Progenitor cell of endocrine pancreas (in vitro differentiated cells): ENCODE data around the gene C10orf95. TPM values are rescaled to one million over a fixed set of nuclear protein-coding genes. Genes with fewer than 3 reads are reported as not detected.

ENCODE experiments used
- DNase-seq: peaks from one replicate; pipeline ENCODE4 v3.0.0; 2021; ENCODE audit warnings: low spot score; ENCODE audit not compliant: unreplicated experiment
- H3K27ac Mint-ChIP-seq: 2 replicates; pipeline ENCODE4 v1.8.0; 2021; ENCODE audit warnings: mild to moderate bottlenecking, moderate library complexity, mixed read lengths
- H3K27me3 Mint-ChIP-seq: 2 replicates; pipeline ENCODE4 v1.8.0; 2021; ENCODE audit warnings: mixed read lengths
- H3K36me3 Mint-ChIP-seq: 2 replicates; pipeline ENCODE4 v1.8.0; 2022; ENCODE audit warnings: mixed read lengths; ENCODE audit not compliant: insufficient read depth
- H3K4me1 Mint-ChIP-seq: 2 replicates; pipeline ENCODE4 v1.8.0; 2021; ENCODE audit warnings: low read depth, mixed read lengths
- H3K4me3 Mint-ChIP-seq: 2 replicates; pipeline ENCODE4 v1.8.0; 2021; ENCODE audit warnings: low read depth, mild to moderate bottlenecking, moderate library complexity, mixed read lengths
- H3K9me3 Mint-ChIP-seq: 2 replicates; pipeline ENCODE4 v1.8.0; 2021; ENCODE audit warnings: low read depth, mixed read lengths
- total RNA-seq: library from RNA; stranded (reverse); gene quantifications from 2 replicates; pipeline ENCODE4 v1.2.1, GENCODE V29; 2021
- TF ChIP-seq, protein P1 (sequence below): fragments of 200-600 bp; sonication (generic); IDR thresholded peaks from one replicate; pipeline ENCODE4 v1.5.0; 2021; ENCODE audit warnings: antibody characterized with exemption, mild to moderate bottlenecking; ENCODE audit not compliant: unreplicated experiment

Gene C10orf95
- total RNA-seq, 1 donor from 2014 or later: 0.77 TPM

GRCh38 chr10:102433619-102434046 lies 17.7 kb downstream of the C10orf95 start:
- TF ChIP-seq, protein P1, sequence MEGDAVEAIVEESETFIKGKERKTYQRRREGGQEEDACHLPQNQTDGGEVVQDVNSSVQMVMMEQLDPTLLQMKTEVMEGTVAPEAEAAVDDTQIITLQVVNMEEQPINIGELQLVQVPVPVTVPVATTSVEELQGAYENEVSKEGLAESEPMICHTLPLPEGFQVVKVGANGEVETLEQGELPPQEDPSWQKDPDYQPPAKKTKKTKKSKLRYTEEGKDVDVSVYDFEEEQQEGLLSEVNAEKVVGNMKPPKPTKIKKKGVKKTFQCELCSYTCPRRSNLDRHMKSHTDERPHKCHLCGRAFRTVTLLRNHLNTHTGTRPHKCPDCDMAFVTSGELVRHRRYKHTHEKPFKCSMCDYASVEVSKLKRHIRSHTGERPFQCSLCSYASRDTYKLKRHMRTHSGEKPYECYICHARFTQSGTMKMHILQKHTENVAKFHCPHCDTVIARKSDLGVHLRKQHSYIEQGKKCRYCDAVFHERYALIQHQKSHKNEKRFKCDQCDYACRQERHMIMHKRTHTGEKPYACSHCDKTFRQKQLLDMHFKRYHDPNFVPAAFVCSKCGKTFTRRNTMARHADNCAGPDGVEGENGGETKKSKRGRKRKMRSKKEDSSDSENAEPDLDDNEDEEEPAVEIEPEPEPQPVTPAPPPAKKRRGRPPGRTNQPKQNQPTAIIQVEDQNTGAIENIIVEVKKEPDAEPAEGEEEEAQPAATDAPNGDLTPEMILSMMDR: no peak
- H3K36me3 Mint-ChIP-seq: no peaks in the 10 kb centered on the region
- H3K4me3 Mint-ChIP-seq: peak overlapping the region; percentile 94
- H3K9me3 Mint-ChIP-seq: no peaks in the 10 kb centered on the region
- no peak overlapping the region for H3K27ac Mint-ChIP-seq
- no peak for DNase-seq
- H3K4me1 Mint-ChIP-seq: peaks cover 8% of the 10 kb centered on the region
- peaks cover 23% of the 10 kb centered on the region for H3K27me3 Mint-ChIP-seq

GRCh38 chr10:102432162-102432950 lies 19.0 kb downstream of the C10orf95 start, which contains the start of gene CUEDC2:
CUEDC2 (minus strand) TSS chr10:102432574; CDS start chr10:102425188, 7,386 bp downstream.
- peaks cover 23% of the 10 kb centered on the region for H3K27me3 Mint-ChIP-seq
- TF ChIP-seq, protein P1: no peak
- peak within 1 kb of the TSS; percentile 94 for H3K4me3 Mint-ChIP-seq
- no peaks in the 10 kb centered on the region for H3K9me3 Mint-ChIP-seq
- H3K27ac Mint-ChIP-seq: peak within 1 kb of the TSS; percentile 95
- DNase-seq: peak; percentile 95
- peaks cover 8% of the 10 kb centered on the region for H3K4me1 Mint-ChIP-seq
- no peaks in the 10 kb centered on the region for H3K36me3 Mint-ChIP-seq

GRCh38 chr10:102431452-102432124 lies 19.8 kb downstream of the C10orf95 start:
- H3K36me3 Mint-ChIP-seq: no peaks in the 10 kb centered on the region
- H3K4me3 Mint-ChIP-seq: peak overlapping the region; percentile 94
- H3K9me3 Mint-ChIP-seq: no peaks in the 10 kb centered on the region
- peak overlapping the region; percentile 95 for H3K27ac Mint-ChIP-seq
- peaks cover 20% of the 10 kb centered on the region for H3K27me3 Mint-ChIP-seq
- TF ChIP-seq, protein P1: no peak
- DNase-seq: no peak
- peaks cover 8% of the 10 kb centered on the region for H3K4me1 Mint-ChIP-seq

DNA sequence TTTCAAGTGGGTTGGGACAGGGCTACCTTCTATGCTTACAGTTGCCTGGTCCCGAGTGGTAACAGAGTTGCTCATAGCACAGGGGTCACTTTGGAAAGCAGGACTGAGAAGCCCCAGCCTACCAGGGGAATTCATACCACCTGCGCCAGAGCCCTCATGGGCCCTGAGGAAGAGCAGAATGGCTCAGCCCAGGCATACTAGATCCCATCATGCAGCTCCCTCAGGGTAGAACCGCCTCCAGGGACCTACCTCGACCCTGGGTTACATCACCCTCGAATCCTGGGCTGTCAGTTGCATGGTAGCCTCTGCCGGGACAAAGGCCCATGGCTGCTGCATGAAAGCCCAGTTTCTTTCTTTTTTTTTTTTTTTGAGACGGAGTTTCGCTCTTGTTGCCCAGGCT lies 21.9 kb downstream of the C10orf95 start:
- no peak overlapping the region for H3K27ac Mint-ChIP-seq
- no peak overlapping the region for H3K4me3 Mint-ChIP-seq
- peaks cover 5% of the 10 kb centered on the region for H3K4me1 Mint-ChIP-seq
- TF ChIP-seq, protein P1: no peak
- H3K27me3 Mint-ChIP-seq: peaks cover under 1% of the 10 kb centered on the region
- H3K9me3 Mint-ChIP-seq: no peaks in the 10 kb centered on the region
- no peak for DNase-seq
- no peaks in the 10 kb centered on the region for H3K36me3 Mint-ChIP-seq

DNA sequence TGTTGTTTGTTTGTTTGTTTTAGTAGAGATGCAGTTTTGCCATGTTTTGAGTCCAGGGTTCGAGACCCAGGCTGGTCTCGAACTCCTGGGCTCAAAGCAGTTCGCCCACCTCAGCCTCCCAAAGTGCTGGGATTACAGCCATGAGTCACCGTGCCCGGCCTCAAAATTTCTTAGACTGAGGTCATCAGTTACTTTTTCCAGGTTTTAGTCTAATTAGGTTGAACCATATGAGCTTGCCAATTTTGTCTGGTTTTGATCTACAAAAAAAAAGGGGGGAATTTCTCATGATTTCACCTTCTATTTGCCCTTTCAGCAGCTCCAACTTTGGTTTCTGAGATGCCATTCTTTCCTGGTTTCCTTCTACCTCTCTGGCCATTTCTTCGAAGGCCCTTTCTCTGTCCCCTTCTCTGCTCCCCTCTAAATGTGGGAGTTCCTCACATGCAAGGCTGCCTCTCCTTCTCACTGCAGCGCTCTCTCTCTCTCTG lies 24.5 kb downstream of the C10orf95 start:
- Mint-ChIP-seq H3K27ac (no peak overlapping the region), H3K36me3 (no peaks in the 10 kb centered on the region)
- no peak for DNase-seq

More for the DNA sequence above, 24.5 kb downstream of the C10orf95 start:
- Mint-ChIP-seq H3K9me3 (no peaks in the 10 kb centered on the region), H3K4me3 (no peak overlapping the region), H3K27me3 (no peaks in the 10 kb centered on the region), H3K4me1 (peaks cover 9% of the 10 kb centered on the region)
- TF ChIP-seq, protein P1: no peak
